MG63 (cell line): Measurements from ENCODE around the gene TCF4. TPM values are rescaled to one million over a fixed set of nuclear protein-coding genes. Genes with fewer than 3 reads are reported as not detected.

Experiments used
- DNase-seq: peaks from one replicate; pipeline ENCODE4 v3.0.0-alpha.2; 2020
- H3K27me3 ChIP-seq: fragments of 250-450 bp; sonication (Bioruptor Pico); 2 replicates; pipeline ENCODE4 v1.5.1; 2020; ENCODE audit warnings: mild to moderate bottlenecking, moderate library complexity
- H3K36me3 ChIP-seq: fragments of 250-450 bp; sonication (Bioruptor Pico); 2 replicates; pipeline ENCODE4 v1.5.1; 2020; ENCODE audit warnings: mild to moderate bottlenecking, moderate library complexity
- H3K4me3 ChIP-seq: fragments of 250-450 bp; sonication (Bioruptor Pico); 2 replicates; pipeline ENCODE4 v1.5.1; 2020; ENCODE audit warnings: mild to moderate bottlenecking, moderate library complexity
- H3K9me3 ChIP-seq: fragments of 250-450 bp; sonication (Bioruptor Pico); 2 replicates; pipeline ENCODE4 v1.5.1; 2020; ENCODE audit warnings: mild to moderate bottlenecking, moderate library complexity
- total RNA-seq: library from RNA; depleted of rRNA; stranded (reverse); fragments of >200 nt; shearing (Covaris generic); gene quantifications from 2 replicates; pipeline ENCODE4 v1.2.3, GENCODE V29; 2014; ENCODE audit warnings: low replicate concordance

TCF4 gene
- total RNA-seq, 1 experiment from 2014 or later = 20.3 TPM

- no peaks in the 10 kb centered on the region for H3K36me3 ChIP-seq
- H3K4me3 ChIP-seq = no peak overlapping the region
- H3K27me3 ChIP-seq = no peaks in the 10 kb centered on the region
- H3K9me3 ChIP-seq = no peaks in the 10 kb centered on the region
- no peak for DNase-seq
Measured at GRCh38 chr18:55314615-55315237, 273.3 kb downstream of the TCF4 start.

- no peak for DNase-seq
- Histone ChIP-seq H3K36me3 (no peaks in the 10 kb centered on the region), H3K27me3 (no peaks in the 10 kb centered on the region), H3K9me3 (no peaks in the 10 kb centered on the region), H3K4me3 (no peak overlapping the region)
Measured at GRCh38 chr18:55314031-55314430, 274.0 kb downstream of the TCF4 start.

GRCh38 chr18:55310863-55311262 is 277.1 kb downstream of the TCF4 start:
- H3K9me3 ChIP-seq = no peaks in the 10 kb centered on the region
- no peak overlapping the region for H3K4me3 ChIP-seq
- no peaks in the 10 kb centered on the region for H3K36me3 ChIP-seq
- DNase-seq = no peak
- no peaks in the 10 kb centered on the region for H3K27me3 ChIP-seq

- H3K9me3 ChIP-seq = no peaks in the 10 kb centered on the region
Measured at GRCh38 chr18:55310044-55310676, 277.8 kb downstream of the TCF4 start.

GRCh38 chr18:55309249-55309648 is 278.7 kb downstream of the TCF4 start:
- no peak for DNase-seq
- H3K36me3 ChIP-seq = no peaks in the 10 kb centered on the region
- no peaks in the 10 kb centered on the region for H3K9me3 ChIP-seq
- no peak overlapping the region for H3K4me3 ChIP-seq
- H3K27me3 ChIP-seq = no peaks in the 10 kb centered on the region

More at GRCh38 chr18:55310044-55310676, 277.8 kb downstream of the TCF4 start:
- H3K36me3 ChIP-seq = no peaks in the 10 kb centered on the region
- no peak for DNase-seq
- no peaks in the 10 kb centered on the region for H3K27me3 ChIP-seq
- no peak overlapping the region for H3K4me3 ChIP-seq

GRCh38 chr18:55307505-55307904 is 280.5 kb downstream of the TCF4 start:
- no peak overlapping the region for H3K4me3 ChIP-seq

GRCh38 chr18:55306359-55307024 is 281.5 kb downstream of the TCF4 start:
- H3K27me3 ChIP-seq = no peaks in the 10 kb centered on the region
- H3K9me3 ChIP-seq = no peaks in the 10 kb centered on the region
- H3K4me3 ChIP-seq = no peak overlapping the region
- DNase-seq = no peak
- no peaks in the 10 kb centered on the region for H3K36me3 ChIP-seq

More at GRCh38 chr18:55307505-55307904, 280.5 kb downstream of the TCF4 start:
- no peaks in the 10 kb centered on the region for H3K27me3 ChIP-seq
- no peaks in the 10 kb centered on the region for H3K9me3 ChIP-seq
- no peak for DNase-seq
- no peaks in the 10 kb centered on the region for H3K36me3 ChIP-seq

GRCh38 chr18:55302167-55302833 is 285.7 kb downstream of the TCF4 start:
- DNase-seq = peak; percentile 9
- H3K9me3 ChIP-seq = no peaks in the 10 kb centered on the region

GRCh38 chr18:55301824-55302166 is 286.2 kb downstream of the TCF4 start:
- H3K27me3 ChIP-seq = no peaks in the 10 kb centered on the region
- H3K9me3 ChIP-seq = no peaks in the 10 kb centered on the region
- H3K4me3 ChIP-seq = peak overlapping the region; percentile 35
- no peaks in the 10 kb centered on the region for H3K36me3 ChIP-seq
- no peak for DNase-seq

More at GRCh38 chr18:55302167-55302833, 285.7 kb downstream of the TCF4 start:
- Histone ChIP-seq H3K27me3 (no peaks in the 10 kb centered on the region), H3K4me3 (peak overlapping the region; percentile 35), H3K36me3 (no peaks in the 10 kb centered on the region)

- Histone ChIP-seq H3K27me3 (no peaks in the 10 kb centered on the region), H3K4me3 (peak overlapping the region; percentile 16), H3K36me3 (no peaks in the 10 kb centered on the region), H3K9me3 (no peaks in the 10 kb centered on the region)
- DNase-seq = peak; percentile 21
Measured at GRCh38 chr18:55300936-55301531, 287.0 kb downstream of the TCF4 start.

GRCh38 chr18:55300421-55300935 is 287.5 kb downstream of the TCF4 start:
- H3K9me3 ChIP-seq = no peaks in the 10 kb centered on the region
- no peaks in the 10 kb centered on the region for H3K36me3 ChIP-seq
- no peak overlapping the region for H3K4me3 ChIP-seq
- H3K27me3 ChIP-seq = no peaks in the 10 kb centered on the region
- DNase-seq = no peak

GRCh38 chr18:55296778-55297177 is 291.2 kb downstream of the TCF4 start:
- no peaks in the 10 kb centered on the region for H3K9me3 ChIP-seq
- H3K4me3 ChIP-seq = no peak overlapping the region
- no peaks in the 10 kb centered on the region for H3K36me3 ChIP-seq
- H3K27me3 ChIP-seq = no peaks in the 10 kb centered on the region
- DNase-seq = no peak

- Histone ChIP-seq H3K4me3 (no peak overlapping the region), H3K36me3 (no peaks in the 10 kb centered on the region), H3K9me3 (no peaks in the 10 kb centered on the region), H3K27me3 (no peaks in the 10 kb centered on the region)
- DNase-seq = no peak
Measured at GRCh38 chr18:55296115-55296514, 291.9 kb downstream of the TCF4 start.

- DNase-seq = no peak
- Histone ChIP-seq H3K9me3 (no peaks in the 10 kb centered on the region), H3K4me3 (no peak overlapping the region)
Measured at GRCh38 chr18:55290898-55291297, 297.1 kb downstream of the TCF4 start.

GRCh38 chr18:55289775-55290174 is 298.2 kb downstream of the TCF4 start:
- H3K4me3 ChIP-seq = no peak overlapping the region
- H3K36me3 ChIP-seq = no peaks in the 10 kb centered on the region
- DNase-seq = no peak
- H3K9me3 ChIP-seq = no peaks in the 10 kb centered on the region
- H3K27me3 ChIP-seq = no peaks in the 10 kb centered on the region

More at GRCh38 chr18:55290898-55291297, 297.1 kb downstream of the TCF4 start:
- H3K27me3 ChIP-seq = no peaks in the 10 kb centered on the region
- H3K36me3 ChIP-seq = no peaks in the 10 kb centered on the region

GRCh38 chr18:55289048-55289447 is 298.9 kb downstream of the TCF4 start:
- DNase-seq = no peak
- H3K27me3 ChIP-seq = no peaks in the 10 kb centered on the region
- H3K9me3 ChIP-seq = no peaks in the 10 kb centered on the region
- H3K36me3 ChIP-seq = no peaks in the 10 kb centered on the region
- no peak overlapping the region for H3K4me3 ChIP-seq
